HG02981 (cell line): Measurements from ENCODE around the gene INPP5A.
"Not testable (repeated sequence)": the region's sequence is repeated elsewhere in the genome, so short reads cannot be mapped to it uniquely, and the experiment has no call there.

Experiments used
- ATAC-seq: cut with Tn5 transposase; IDR thresholded peaks from one replicate; pipeline ENCODE4 v1.9.1; 2021; ENCODE audit warnings: mild to moderate bottlenecking, moderate library complexity; ENCODE audit not compliant: unreplicated experiment

Gene INPP5A

GRCh38 chr10:132592790-132593383 lies 55.3 kb downstream of the INPP5A start:
- ATAC-seq: no peak

GRCh38 chr10:132593389-132593788 lies 55.8 kb downstream of the INPP5A start:
- ATAC-seq: peak; percentile 72

- ATAC-seq: peak; percentile 42
Measured at GRCh38 chr10:132593900-132594876, 56.6 kb downstream of the INPP5A start.

GRCh38 chr10:132595021-132595420 lies 57.4 kb downstream of the INPP5A start:
- ATAC-seq: no peak

GRCh38 chr10:132595854-132596253 lies 58.3 kb downstream of the INPP5A start:
- no peak for ATAC-seq

GRCh38 chr10:132596742-132597279 lies 59.2 kb downstream of the INPP5A start:
- ATAC-seq: no peak

GRCh38 chr10:132597654-132598053 lies 60.1 kb downstream of the INPP5A start:
- ATAC-seq: no peak

- not testable (repeated sequence) for ATAC-seq
Measured at GRCh38 chr10:132599023-132599618, 61.5 kb downstream of the INPP5A start.

- ATAC-seq: no peak
Measured at GRCh38 chr10:132599732-132600131, 62.1 kb downstream of the INPP5A start.

- ATAC-seq: no peak
Measured at GRCh38 chr10:132600416-132600815, 62.8 kb downstream of the INPP5A start.

GRCh38 chr10:132601567-132601966 lies 64.0 kb downstream of the INPP5A start:
- no peak for ATAC-seq

GRCh38 chr10:132602614-132603013 lies 65.0 kb downstream of the INPP5A start:
- no peak for ATAC-seq

- no peak for ATAC-seq
Measured at GRCh38 chr10:132603851-132604533, 66.4 kb downstream of the INPP5A start.

GRCh38 chr10:132604686-132605085 lies 67.1 kb downstream of the INPP5A start:
- no peak for ATAC-seq

- ATAC-seq: no peak
Measured at GRCh38 chr10:132605390-132605789, 67.8 kb downstream of the INPP5A start.

- ATAC-seq: no peak
Measured at GRCh38 chr10:132606031-132606491, 68.5 kb downstream of the INPP5A start.

GRCh38 chr10:132606536-132607316 lies 69.1 kb downstream of the INPP5A start:
- no peak for ATAC-seq

GRCh38 chr10:132607491-132607890 lies 69.9 kb downstream of the INPP5A start:
- ATAC-seq: no peak

- ATAC-seq: no peak
Measured at GRCh38 chr10:132607961-132608495, 70.4 kb downstream of the INPP5A start.
